NCI-H2227 treated with DMSO at 0.1 percent for 48 hours (cell line): ENCODE measurements around the gene HSPA1B.
"Not testable (repeated sequence)": the region's sequence is repeated elsewhere in the genome, so short reads cannot be mapped to it uniquely, and the experiment has no call there.

Experiments
- DNase-seq: peaks from one replicate; lab custom pipeline; 2025; lab: John Stamatoyannopoulos, UW

Gene HSPA1B

DNA sequence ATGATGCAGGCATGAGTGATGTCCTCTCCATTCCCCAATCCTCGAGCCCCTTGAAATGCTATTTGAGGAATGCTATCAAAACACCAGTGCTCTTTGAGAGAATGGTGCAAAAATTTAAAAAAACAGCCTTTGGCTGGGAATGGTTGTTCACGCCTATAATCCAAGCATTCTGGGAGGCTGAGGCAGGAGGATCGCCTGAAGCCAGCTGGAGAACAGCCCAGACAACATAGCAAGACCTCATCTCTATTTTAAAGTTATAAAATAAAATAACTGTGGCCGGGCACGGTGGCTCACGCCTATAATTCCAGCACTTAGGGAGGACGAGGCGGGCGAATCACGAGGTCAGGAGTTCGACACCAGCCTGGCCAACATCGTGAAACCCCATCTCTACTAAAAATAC, 27.8 kb upstream of the HSPA1B start:
- DNase-seq, result no peak

GRCh38 chr6:31801031-31801927, 26.3 kb upstream of the HSPA1B start:
- DNase-seq, result not testable (repeated sequence)

DNA sequence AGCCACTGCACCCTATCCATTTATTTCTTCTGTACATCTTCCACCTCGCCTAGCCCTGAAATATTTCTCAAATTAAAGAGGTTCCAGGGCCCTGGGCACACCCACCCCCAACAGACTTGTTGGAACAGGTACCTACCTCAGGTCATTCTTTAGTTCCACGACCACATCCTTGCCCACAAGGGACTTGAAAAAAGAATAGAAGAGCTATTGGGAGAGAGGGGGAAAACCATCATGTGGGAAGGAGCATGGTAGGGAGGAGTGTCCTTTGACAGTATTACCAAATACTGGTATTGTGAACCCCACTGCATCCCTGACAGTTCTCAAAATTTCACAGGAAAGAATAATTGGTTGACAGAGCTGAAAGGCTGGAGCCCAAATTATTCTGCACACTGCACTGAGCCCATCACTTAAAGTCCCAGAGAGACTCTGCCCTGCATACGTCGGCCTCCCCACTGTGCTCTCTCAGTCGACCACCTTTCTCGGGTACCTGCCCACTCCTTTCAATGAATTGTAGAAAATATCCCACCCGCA, 21.5 kb upstream of the HSPA1B start:
- no peak for DNase-seq

- DNase-seq, result peak; percentile 97
Observed at GRCh38 chr6:31806470-31807272, 20.9 kb upstream of the HSPA1B start, which contains the start of gene LSM2. Gene LSM2 (minus strand): TSS chr6:31806966. CDS start chr6:31806757, 209 bp downstream.

DNA sequence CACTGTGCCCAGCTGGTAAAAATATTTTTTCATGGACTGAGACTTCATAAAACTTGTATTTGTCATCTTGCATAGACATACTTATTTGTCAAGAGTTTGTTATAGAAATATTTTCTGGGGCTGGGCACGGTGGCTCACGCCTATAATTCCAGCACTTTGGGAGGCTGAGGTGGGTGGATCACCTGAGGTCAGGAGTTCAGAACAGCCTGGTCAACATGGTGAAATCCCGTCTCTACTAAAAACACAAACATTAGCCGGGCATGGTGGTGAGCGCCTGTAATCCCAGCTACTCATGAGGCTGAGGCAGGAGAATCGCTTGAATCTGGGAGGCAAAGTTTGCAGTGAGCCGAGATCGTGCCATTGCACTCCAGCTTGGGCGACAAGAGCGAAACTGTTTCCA, 18.9 kb upstream of the HSPA1B start:
- not testable (repeated sequence) for DNase-seq

- DNase-seq, result no peak
Observed at GRCh38 chr6:31811645-31812044, 15.9 kb upstream of the HSPA1B start.

DNA sequence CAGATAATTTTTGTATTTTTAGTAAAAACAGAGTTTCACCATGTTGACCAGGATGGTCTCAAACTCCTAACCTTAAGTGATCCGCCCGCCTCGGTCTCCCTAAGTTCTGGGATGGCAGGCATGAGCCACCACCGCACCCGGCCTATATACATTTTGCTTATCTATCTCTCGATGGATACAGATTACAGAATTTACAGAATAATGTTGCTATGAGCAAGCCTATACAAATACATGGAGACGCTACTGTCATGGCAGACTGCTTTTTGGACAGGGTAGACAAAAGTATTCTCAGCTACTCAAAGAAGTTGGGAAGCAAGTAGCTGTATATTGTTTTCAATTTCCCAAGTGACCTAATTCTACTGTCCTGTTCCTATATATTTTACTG, 14.1 kb upstream of the HSPA1B start:
- DNase-seq, result no peak

DNA sequence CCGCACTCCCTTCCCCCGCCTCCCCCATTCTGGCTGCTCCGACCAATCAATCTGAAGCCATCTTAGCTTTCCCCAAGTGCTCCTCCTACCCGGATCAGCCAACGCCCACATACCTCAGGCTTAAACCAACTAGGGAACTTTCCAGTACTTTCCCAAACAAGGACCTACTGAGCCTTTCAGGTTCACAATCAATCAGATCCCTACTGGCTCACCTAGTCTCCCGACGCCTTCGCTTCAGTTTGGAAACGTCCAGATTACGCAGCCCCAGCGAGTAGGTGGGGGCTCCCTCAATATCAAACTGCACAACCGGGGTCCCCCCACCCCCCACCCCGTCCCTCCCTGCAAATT, 12.9 kb upstream of the HSPA1B start:
- peak; percentile 95 for DNase-seq

GRCh38 chr6:31815025-31815838, 12.3 kb upstream of the HSPA1B start, which contains the start of the genes HSPA1A and HSPA1L:
Gene HSPA1A (plus strand): TSS chr6:31815543. CDS start chr6:31815757, 214 bp downstream.
Gene HSPA1L (minus strand): TSS chr6:31815283. CDS start chr6:31811972, 3,311 bp downstream.
- DNase-seq, result peak; percentile 100

DNA sequence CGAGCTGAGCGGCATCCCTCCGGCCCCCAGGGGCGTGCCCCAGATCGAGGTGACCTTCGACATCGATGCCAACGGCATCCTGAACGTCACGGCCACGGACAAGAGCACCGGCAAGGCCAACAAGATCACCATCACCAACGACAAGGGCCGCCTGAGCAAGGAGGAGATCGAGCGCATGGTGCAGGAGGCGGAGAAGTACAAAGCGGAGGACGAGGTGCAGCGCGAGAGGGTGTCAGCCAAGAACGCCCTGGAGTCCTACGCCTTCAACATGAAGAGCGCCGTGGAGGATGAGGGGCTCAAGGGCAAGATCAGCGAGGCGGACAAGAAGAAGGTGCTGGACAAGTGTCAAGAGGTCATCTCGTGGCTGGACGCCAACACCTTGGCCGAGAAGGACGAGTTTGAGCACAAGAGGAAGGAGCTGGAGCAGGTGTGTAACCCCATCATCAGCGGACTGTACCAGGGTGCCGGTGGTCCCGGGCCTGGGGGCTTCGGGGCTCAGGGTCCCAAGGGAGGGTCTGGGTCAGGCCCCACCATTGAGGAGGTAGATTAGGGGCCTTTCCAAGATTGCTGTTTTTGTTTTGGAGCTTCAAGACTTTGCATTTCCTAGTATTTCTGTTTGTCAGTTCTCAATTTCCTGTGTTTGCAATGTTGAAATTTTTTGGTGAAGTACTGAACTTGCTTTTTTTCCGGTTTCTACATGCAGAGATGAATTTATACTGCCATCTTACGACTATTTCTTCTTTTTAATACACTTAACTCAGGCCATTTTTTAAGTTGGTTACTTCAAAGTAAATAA, 10.2 kb upstream of the HSPA1B start:
- not testable (repeated sequence) for DNase-seq

DNA sequence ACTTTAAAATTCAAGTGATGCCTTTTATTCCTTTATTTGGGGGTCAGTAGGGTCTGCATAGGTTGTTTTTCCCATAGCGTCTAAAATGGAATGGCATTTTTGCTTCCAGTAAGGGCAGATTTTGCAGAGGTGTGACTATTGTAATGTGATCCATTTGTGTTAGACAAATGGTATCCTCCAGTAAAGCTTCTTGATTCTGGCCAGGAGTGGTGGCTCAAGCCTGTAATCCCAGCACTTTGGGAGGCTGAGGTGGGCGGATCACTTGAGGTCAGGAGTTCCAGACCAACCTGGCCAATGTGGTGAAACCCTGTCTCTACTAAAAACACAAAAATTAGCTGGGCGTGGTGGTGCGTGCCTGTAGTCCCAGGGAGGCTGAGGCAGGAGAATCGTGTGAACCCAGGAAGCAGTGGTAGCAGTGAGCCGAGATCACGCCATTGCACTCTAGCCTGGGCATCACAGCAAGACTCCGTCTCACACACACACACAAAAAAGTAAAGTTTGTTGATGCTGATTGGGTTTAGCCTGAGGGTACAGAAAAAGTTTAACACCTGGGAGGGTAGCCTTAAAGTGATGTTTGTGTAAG, 9.5 kb upstream of the HSPA1B start:
- not testable (repeated sequence) for DNase-seq

GRCh38 chr6:31819871-31820299, 7.7 kb upstream of the HSPA1B start:
- DNase-seq, result no peak

DNA sequence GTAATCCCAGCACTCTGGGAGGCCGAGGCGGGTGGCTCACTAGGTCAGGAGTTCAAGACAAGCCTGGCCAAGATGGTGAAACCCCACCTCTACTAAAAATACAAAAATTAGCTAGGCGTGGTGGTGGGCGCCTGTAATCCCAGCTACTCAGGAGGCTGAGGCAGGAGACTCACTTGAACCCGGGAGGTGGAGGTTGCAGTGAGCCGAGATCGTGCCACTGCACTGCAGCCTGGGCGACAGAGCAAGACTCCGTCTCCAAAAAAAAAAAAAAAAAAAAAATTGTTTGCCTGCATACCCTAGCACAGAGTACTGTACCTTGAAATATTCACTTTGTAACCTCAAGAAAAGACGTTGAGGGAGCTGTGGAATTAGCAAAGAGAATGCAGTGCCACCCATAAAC, 7.1 kb upstream of the HSPA1B start:
- DNase-seq, result not testable (repeated sequence)

DNA sequence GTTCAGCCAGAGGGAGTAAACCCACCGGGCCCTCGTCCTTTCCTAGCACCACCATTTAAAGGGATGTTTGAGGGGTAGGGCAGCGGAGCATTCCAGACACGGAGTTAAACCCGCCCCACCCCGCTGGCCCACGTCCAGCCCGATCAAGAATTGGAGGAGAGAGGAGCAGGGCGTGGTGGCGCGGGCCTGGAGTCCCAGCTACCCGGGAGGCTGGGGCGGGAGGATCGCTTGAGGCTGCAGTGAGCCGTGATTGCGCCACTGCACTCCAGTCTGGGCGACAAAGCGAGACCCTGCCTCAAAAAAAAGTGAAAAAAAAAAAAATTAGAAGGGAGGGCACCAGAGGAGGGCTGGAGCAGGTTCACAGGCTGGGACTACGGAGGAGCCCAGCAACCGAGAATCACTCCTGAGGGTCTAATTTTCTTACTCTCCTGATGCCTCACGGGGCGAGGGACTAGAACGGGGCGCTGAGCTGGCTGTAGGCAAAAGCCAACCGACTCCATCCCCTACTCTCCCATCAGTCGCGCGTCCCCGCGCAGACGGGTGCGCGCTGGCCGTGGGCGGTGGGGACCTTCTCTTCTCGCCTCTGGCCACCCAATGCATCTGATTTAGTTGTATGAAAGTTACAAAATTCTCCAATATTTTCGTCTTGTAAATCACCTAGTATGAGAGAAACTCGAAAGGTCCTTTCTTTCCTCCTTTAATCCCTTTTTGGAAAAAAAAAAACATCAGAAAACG, 6.1 kb upstream of the HSPA1B start:
- peak; percentile 65 for DNase-seq

DNA sequence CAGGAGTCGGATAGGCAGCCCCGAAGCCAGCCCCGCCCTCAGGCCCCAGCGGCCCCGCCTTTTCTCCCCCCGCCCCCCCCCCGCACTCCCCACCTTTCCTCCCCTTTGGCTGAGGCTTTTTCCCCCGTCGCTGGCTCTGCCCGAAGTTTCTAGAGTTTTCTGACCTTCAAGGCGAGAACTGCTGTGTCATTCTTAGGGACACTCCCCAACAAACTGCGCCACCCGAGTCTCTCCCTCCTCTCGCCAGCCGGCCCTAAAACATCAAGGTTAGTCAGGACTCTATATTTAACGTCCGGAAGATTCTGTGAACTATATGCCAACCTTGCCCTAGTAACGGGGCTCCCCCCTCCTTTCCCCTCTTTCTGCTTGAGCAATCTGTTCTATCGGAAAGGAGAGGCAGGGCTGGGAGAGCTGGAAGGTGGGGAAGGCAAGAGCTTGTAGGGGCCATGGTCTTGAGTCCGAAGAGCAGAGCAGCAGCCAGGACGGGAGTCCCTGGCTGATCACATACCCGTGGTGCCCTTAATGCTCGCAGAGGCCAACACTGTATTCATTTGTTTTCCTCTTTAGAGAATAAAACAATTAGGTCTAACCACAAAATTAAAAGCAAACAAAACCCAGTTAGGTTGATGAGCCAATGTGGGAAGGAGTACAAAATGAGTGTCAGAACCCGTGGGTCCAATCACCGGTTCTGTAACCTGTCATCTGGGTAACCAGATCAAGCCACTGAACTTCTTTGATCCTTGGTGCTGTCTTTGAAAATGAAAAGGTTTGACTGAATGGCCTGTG, 5.3 kb upstream of the HSPA1B start:
- DNase-seq, result no peak

- not testable (repeated sequence) for DNase-seq
Observed at GRCh38 chr6:31823592-31824196, 3.8 kb upstream of the HSPA1B start.

DNA sequence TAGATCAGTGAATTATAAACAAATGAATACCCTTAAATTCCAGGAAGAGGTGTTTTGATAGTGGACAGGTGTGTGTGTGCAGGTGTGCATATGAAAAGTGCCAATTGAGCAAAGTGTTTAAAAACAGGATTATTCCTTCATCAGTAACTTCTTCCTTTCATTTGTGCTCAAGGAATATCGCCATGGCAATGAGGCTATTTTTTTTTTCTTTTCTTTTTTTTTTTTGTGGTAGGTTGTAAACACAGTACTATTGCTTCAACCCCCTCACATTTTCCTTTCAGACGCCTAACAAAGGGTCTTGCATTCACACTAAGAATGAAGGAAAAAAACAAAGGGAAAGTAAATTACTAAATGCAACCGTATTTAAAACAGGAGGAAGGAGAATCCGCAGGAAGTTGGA, 2.0 kb upstream of the HSPA1B start:
- DNase-seq, result no peak

DNA sequence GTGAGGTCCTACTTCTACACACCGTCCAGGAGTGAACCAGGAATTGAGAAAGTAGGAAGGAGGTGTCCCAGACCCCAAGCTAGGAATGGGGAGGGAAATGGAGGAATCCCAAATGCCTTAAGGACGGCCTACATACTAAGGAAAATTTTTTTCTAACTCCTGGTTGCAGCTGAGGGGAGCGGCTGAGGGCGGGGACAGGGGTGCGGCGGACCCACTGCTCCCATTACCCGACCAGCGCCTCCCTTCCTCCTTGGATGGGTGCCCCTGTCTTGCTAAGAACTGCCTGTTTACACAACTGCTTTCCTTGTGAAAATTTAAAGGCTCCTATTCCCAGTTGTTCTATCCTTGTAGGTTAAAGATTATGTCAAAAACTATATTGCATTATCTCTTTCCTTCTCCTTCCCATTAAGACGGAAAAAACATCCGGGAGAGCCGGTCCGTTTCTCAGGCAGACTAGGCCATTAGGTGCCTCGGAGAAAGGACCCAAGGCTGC, 699 bp upstream of the HSPA1B start:
- DNase-seq, result peak; percentile 88
